Skin epidermis (tissue), 12 donors: Measurements from ENCODE around the gene NAA16.
"Not testable (repeated sequence)": the region's sequence is repeated elsewhere in the genome, so short reads cannot be mapped to it uniquely, and the experiment has no call there.

ENCODE experiments used
- H3K27ac ChIP-seq, 21 experiments: fragments of 200-600 bp; sonication (generic) in 11 of 21; one replicate each; pipeline ENCODE4 v1.5.0; 2020; ENCODE audit warnings: mild to moderate bottlenecking in 3 of 21, inconsistent platforms in 2 of 21, moderate library complexity in 2 of 21
- H3K4me3 ChIP-seq, 7 experiments: fragments of 200-600 bp; sonication (generic) in 2 of 7; one replicate each; pipeline ENCODE4 v1.5.0; 2020; ENCODE audit warnings: inconsistent platforms in 2 of 7, mild to moderate bottlenecking in 2 of 7, moderate library complexity in 1 of 7

The NAA16 gene

DNA sequence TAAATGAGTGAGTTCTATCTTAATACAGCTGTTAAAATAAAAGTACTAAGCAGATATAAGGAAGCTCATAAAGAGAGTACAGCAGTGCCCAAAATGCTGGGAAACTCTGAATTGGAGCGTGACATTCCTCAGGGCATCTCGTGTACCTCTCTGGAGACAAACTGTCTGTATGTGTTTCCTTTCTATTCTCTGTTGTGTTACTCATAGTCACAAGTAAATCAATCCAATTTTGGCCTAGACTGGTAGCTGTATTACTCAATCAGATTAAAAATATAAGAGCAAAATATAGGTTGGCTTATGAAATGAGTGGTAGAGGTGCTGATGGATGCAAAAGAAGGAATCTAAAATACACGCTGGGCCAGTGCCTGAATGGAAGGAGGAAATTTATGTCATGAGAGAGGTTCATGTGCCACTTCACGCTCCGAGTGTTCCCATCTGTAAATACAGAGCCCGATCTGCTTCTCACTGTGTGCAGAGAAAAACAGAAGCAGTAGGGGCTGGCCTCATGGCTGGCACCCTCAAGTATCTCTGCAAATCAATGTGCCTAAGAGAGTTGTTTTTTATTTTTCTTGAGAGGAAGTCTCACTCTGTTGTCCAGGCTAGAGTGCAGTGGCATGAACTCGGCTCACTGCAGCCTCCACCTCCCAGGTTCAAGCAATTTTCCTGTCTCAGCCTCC lies 87.6 kb downstream of the NAA16 start:
- Histone ChIP-seq H3K4me3 (no peak overlapping the region), H3K27ac (peak overlapping the region in 1 of 21 experiments; percentile 17)

DNA sequence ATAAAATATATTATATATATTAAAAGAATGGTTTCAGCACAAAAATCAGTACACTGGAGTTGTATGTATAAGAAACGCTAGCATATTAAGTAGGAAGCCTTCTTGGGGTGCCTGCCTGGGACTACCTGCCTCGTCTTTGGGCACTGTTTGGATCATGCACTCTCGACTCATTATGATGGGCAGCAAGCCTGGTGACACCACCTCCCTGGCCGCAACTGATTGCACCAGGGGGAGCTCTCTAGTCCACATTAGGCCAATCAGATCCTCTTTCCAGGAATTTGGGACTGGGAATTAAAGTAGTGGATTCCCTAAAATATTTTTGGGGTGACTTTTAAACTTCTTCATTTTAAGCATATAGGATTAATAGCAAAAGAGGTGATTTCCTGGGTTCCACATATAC lies 90.3 kb downstream of the NAA16 start:
- Histone ChIP-seq H3K27ac (no peak overlapping the region), H3K4me3 (no peak overlapping the region)

DNA sequence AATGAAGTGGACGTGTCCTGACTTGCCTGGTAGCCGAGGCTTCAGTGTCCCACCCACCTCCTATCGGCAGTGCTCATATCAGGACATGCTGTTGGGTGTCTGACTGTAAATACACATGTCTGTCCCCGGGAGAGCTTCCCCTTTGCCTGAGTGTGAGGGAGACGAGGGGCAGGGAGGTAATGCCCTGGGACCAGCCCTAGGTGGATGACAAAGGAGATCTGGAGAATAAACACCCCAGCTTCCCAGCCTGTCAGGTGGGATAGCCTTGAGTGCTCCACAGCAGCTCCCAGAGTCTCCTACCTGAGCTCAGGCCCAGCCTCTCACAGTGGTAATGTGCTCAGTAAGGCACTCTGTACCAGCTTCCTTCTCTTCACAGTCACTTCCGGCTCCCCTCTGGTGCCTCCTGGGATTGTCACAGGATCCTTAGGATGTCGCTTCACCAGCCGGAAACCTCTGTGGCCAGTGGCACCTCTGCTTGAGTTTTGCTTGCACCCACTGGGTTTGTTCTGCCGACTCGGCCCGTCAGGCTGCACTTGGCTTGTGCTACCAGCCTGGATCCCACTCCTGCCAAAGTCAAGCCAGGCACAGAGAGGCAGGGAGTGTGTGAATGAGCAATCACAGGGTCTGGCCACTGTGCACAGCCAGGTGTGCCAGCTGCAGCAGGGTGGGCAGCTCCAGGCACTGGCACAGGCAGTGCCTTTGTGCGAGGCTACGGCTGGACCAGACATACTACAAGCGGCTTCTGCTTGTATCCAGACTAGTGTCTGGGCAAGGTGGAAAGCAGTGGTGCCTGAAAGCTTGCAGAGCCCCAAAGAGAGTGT lies 91.8 kb downstream of the NAA16 start:
- H3K4me3 ChIP-seq: no peak overlapping the region

GRCh38 chr13:41403983-41404382 lies 92.9 kb downstream of the NAA16 start:
- Histone ChIP-seq H3K4me3 (no peak overlapping the region), H3K27ac (no peak overlapping the region)

More for the DNA sequence above, 91.8 kb downstream of the NAA16 start:
- H3K27ac ChIP-seq: no peak overlapping the region

DNA sequence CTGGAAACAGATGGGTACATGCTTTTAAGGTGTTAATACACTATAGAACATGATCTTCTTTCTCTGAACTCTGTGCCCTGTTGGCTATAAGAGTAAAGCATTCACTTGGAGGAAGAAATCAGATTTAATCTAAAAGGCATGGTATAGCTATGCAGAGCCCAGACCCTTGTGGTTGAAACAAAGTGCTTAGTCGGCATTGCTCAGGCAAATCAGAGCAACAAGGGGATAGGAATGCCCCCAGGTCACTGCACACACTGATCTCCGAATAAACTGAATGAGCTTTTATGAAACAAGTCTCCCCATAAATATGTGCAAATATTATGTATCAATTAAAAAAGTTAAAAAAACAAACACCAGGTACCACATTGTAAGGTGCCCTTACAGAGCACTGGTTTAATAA lies 94.3 kb downstream of the NAA16 start:
- H3K4me3 ChIP-seq: no peak overlapping the region
- H3K27ac ChIP-seq: no peak overlapping the region

DNA sequence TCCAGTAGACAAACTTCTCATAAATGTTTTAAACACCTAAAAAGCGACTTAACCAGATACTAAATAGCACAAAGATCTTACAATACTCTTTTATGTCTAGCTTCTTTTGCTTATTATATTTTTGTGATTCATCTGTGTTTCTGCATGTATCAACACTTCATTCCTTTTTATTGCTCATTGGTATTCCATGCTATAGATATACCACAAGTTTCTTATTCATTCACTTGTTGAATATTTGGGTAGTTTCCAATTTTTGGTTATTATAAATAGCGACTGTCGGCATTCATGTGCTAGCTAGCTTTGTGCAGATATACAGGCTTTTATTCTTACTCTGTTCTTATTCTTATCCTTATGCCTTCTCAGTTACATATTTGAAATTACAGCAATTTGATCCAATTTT lies 96.3 kb downstream of the NAA16 start:
- Histone ChIP-seq H3K27ac (no peak overlapping the region), H3K4me3 (no peak overlapping the region)

- Histone ChIP-seq H3K4me3 (no peak overlapping the region), H3K27ac (no peak overlapping the region)
Measured at GRCh38 chr13:41408121-41408520, 97.1 kb downstream of the NAA16 start.

DNA sequence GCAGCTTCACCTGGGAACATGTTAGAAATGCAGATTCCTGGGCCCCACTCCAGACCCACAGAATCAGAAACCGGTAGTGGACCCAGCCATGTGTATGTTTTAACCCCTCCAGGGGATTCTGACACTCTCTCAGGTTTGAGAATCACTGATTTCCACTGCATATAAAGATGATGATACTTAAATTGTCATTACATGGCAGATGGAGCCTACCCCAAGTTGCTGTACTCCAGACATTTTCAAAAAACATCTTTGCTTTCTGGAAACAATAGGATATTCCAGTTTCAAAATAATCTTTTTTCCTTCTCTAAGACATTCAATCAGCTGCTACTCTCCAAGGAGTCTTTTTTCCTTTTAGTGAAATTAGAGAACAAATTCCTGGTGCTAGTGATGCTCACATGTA lies 97.7 kb downstream of the NAA16 start:
- H3K27ac ChIP-seq: no peak overlapping the region
- H3K4me3 ChIP-seq: no peak overlapping the region

DNA sequence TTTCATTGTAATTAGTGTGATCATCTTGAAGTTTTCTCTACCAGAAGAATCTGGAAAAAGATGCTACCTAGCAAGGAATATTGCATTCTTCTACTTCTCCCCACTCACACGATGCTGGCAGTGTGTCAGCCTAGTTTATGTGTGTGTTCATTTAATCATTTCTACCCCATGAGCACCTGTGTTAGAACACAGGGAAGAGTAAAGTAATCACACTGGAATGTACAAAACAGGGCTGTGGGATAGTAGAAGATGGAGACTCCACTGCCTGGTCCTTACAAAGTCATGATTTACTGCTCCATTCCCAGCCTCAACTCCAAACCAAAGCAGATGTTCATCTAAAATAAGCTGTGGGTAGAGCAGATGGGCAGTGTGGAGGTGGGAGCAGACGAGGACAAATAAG lies 98.5 kb downstream of the NAA16 start:
- no peak overlapping the region for H3K27ac ChIP-seq

DNA sequence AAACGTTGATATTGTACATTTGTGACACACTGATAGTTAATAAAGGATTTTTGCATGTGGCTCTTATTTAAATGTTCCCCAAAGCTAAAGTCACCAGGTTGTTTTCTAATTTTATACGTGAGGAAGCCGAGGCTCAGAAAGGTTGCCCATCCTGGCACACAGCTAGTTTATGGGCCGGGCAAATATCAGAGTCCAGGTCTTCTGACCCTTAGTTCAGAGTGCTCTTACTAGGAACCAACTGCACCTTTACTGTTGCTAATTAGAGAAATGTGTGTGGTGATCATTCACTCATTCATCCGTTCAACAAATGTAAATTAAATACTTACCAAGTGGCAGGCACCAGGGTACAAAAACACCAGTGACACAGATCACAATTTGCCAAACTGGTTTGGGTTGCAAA lies 100.0 kb downstream of the NAA16 start:
- Histone ChIP-seq H3K27ac (no peak overlapping the region), H3K4me3 (no peak overlapping the region)

More for the DNA sequence above, 98.5 kb downstream of the NAA16 start:
- H3K4me3 ChIP-seq: no peak overlapping the region

DNA sequence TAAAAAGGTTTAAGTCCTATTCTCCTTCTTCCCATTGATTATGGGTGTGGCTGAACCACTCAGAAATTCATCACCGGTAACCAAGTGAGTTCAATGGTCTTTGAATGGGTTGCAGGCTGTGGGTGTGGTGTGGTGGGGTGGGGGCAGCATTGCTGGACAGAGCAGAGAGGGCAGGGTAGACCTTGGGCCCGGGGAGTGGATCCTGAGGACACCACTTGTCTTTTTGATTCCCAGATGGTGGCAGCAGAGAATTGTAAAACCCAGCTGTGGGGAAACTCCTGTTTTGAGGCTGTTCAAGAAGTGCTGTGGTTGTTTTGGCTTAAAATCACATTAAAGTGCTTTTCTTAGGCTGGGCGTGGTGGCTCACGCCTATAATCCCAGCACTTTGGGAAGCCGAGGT lies 100.5 kb downstream of the NAA16 start:
- no peak overlapping the region for H3K27ac ChIP-seq
- no peak overlapping the region for H3K4me3 ChIP-seq

GRCh38 chr13:41413872-41414271 lies 102.8 kb downstream of the NAA16 start:
- H3K4me3 ChIP-seq: no peak overlapping the region

GRCh38 chr13:41416276-41416675 lies 105.2 kb downstream of the NAA16 start:
- H3K4me3 ChIP-seq: no peak overlapping the region
- H3K27ac ChIP-seq: no peak overlapping the region

More at GRCh38 chr13:41413872-41414271, 102.8 kb downstream of the NAA16 start:
- no peak overlapping the region for H3K27ac ChIP-seq

DNA sequence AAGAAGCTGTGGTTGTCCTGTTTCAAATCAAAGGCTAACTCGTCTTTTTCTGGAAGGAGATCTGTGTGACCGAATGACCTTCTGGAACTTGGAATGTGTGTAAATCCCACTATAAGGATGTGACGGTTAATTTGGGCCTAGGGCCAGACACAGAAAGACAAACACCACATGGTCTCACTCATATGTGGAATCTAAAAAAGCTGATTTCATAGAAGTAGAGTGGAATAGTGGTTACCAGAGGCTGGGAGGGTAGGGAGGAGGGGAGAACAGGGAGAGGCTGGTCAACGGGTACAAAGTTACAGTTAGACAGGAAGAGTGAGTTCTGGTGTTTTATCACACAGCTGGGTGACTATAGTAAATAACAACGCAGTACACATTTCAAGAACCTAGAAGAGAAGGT lies 107.0 kb downstream of the NAA16 start:
- H3K27ac ChIP-seq: no peak overlapping the region

GRCh38 chr13:41418731-41419130 lies 107.7 kb downstream of the NAA16 start:
- Histone ChIP-seq H3K27ac (no peak overlapping the region), H3K4me3 (no peak overlapping the region)

More for the DNA sequence above, 107.0 kb downstream of the NAA16 start:
- no peak overlapping the region for H3K4me3 ChIP-seq

- Histone ChIP-seq H3K4me3 (no peak overlapping the region), H3K27ac (no peak overlapping the region)
Measured at GRCh38 chr13:41419206-41419605, 108.1 kb downstream of the NAA16 start.

GRCh38 chr13:41420146-41420545 lies 109.1 kb downstream of the NAA16 start:
- no peak overlapping the region for H3K27ac ChIP-seq
- H3K4me3 ChIP-seq: no peak overlapping the region

- not testable (repeated sequence) for H3K27ac ChIP-seq, H3K4me3 ChIP-seq
Measured at GRCh38 chr13:41421330-41421729, 110.3 kb downstream of the NAA16 start.

DNA sequence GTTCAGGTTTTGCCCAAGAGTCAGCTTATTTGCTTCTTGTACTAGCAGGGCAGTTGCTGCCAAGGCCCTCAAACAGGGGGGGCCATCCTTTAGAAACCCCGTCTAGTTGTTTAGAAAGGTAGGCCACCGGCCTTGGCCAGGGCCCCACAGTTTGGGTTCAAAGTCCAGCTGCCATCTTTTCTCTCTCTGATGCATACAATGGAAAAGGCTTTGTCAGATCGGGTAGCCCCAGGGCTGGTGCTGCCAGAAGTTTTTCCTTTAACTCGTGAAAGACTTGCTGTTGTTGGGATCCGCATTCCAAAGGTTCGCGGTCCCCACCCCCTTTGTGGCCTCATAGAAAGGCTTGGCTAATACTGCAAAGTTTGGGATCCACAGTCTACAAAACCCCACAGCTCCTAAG lies 110.9 kb downstream of the NAA16 start:
- not testable (repeated sequence) for H3K27ac ChIP-seq

DNA sequence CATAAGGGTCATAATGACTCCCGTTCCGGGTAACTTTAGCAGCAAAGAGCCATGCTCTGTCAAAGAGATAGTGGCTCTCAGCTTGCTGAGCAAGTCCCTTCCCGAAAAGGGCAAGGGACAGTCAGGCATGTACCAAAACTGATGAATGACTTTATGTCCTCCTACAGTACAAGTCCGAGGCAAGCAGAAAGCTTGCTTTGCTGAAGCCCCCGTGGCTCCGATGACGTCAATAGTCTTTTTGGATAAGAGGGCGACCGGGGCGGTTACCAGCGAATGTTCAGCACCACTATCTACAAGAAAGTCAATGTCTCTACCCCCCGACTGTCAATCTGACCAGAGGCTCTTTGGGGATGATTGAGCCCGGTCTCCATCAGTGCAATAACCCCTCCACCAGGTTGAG lies 112.2 kb downstream of the NAA16 start:
- H3K27ac ChIP-seq, H3K4me3 ChIP-seq: not testable (repeated sequence)

More for the DNA sequence above, 110.9 kb downstream of the NAA16 start:
- not testable (repeated sequence) for H3K4me3 ChIP-seq

- H3K27ac ChIP-seq, H3K4me3 ChIP-seq: not testable (repeated sequence)
Measured at GRCh38 chr13:41424675-41425074, 113.6 kb downstream of the NAA16 start.
